Stimulated activated CD8-positive, alpha-beta memory T cell treated with anti-CD3 and anti-CD28 coated beads, Interleukin-4, amount 100 ng/mL, for 1 hour (primary cell): ENCODE results near the gene SF3A2.

ENCODE experiments used
- DNase-seq, 2 donors: peaks; one replicate each; pipeline ENCODE4 v3.0.0-alpha.2; 2020; ENCODE audit warnings: low read depth in 2 of 2, low spot score in 1 of 2

Gene SF3A2

GRCh38 chr19:2226051-2226839 lies 10.4 kb upstream of the SF3A2 start:
- DNase-seq = no peak

GRCh38 chr19:2226840-2227360 lies 9.7 kb upstream of the SF3A2 start:
- no peak for DNase-seq

GRCh38 chr19:2227415-2228156 lies 9.0 kb upstream of the SF3A2 start:
- no peak for DNase-seq

- DNase-seq = no peak
Measured at GRCh38 chr19:2228157-2229030, 8.2 kb upstream of the SF3A2 start.

- DNase-seq = no peak
Measured at GRCh38 chr19:2229103-2230032, 7.3 kb upstream of the SF3A2 start.

- no peak for DNase-seq
Measured at GRCh38 chr19:2230033-2230531, 6.5 kb upstream of the SF3A2 start.

- DNase-seq = no peak
Measured at GRCh38 chr19:2230807-2231533, 5.7 kb upstream of the SF3A2 start.

- no peak for DNase-seq
Measured at GRCh38 chr19:2231621-2232221, 4.9 kb upstream of the SF3A2 start.

- no peak for DNase-seq
Measured at GRCh38 chr19:2232286-2233151, 4.1 kb upstream of the SF3A2 start.

- no peak for DNase-seq
Measured at GRCh38 chr19:2233601-2234280, 2.9 kb upstream of the SF3A2 start.

- DNase-seq = no peak
Measured at GRCh38 chr19:2234996-2235380, 1.6 kb upstream of the SF3A2 start.

- no peak for DNase-seq
Measured at GRCh38 chr19:2235381-2236063, 1.1 kb upstream of the SF3A2 start.

GRCh38 chr19:2236064-2236313 lies 635 bp upstream of the SF3A2 start:
- no peak for DNase-seq

GRCh38 chr19:2237051-2237868 lies 636 bp downstream of the SF3A2 start:
- no peak for DNase-seq

GRCh38 chr19:2237869-2238153 lies 1.2 kb downstream of the SF3A2 start:
- no peak for DNase-seq

GRCh38 chr19:2239173-2239572 lies 2.5 kb downstream of the SF3A2 start:
- no peak for DNase-seq
